Caki2 (cell line): ENCODE results near the gene RADX. TPM values are rescaled to one million over a fixed set of nuclear protein-coding genes. Genes with fewer than 3 reads are reported as not detected.

Experiments used
- DNase-seq: peaks from one replicate; pipeline ENCODE4 v3.0.0-alpha.2; 2015; ENCODE audit warnings: low read depth
- in situ Hi-C: cut with HindIII; loops from 2 replicates; pipeline ENCODE4 v1.10.0; 2016; ENCODE audit warnings: low sequenced_read_pairs, low pct_unique_long_range_greater_than_20kb, mixed read lengths
- total RNA-seq: library from RNA; depleted of rRNA; stranded (reverse); fragments of >200 nt; shearing (Covaris generic); gene quantifications from 2 replicates; pipeline ENCODE4 v1.2.3, GENCODE V29; 2014; ENCODE audit warnings: low replicate concordance

Gene RADX
- total RNA-seq, 1 experiment from 2014 or later = 6.0 TPM

- DNase-seq = no peak
- in situ Hi-C loops = no loop called here
These were observed 58.9 kb downstream of the RADX start for GRCh38 chrX:106670631-106671030.

- in situ Hi-C loops = no loop called here
- DNase-seq = no peak
These were observed 60.7 kb downstream of the RADX start for GRCh38 chrX:106672527-106672926.

GRCh38 chrX:106680716-106681115, 68.9 kb downstream of the RADX start:
- in situ Hi-C loops = no loop called here
- DNase-seq = no peak

- in situ Hi-C loops = no loop called here
- DNase-seq = no peak
These were observed 72.4 kb downstream of the RADX start for GRCh38 chrX:106684207-106684606.

GRCh38 chrX:106692425-106693065, 80.8 kb downstream of the RADX start:
- DNase-seq = no peak
- in situ Hi-C loops = no loop called here

- in situ Hi-C loops = no loop called here
- no peak for DNase-seq
These were observed 84.7 kb downstream of the RADX start for GRCh38 chrX:106696502-106696901.

GRCh38 chrX:106698693-106699092, 86.9 kb downstream of the RADX start:
- DNase-seq = no peak
- in situ Hi-C loops = no loop called here

GRCh38 chrX:106702636-106703035, 90.9 kb downstream of the RADX start:
- in situ Hi-C loops = no loop called here

GRCh38 chrX:106706466-106706865, 94.7 kb downstream of the RADX start:
- in situ Hi-C loops = no loop called here
- no peak for DNase-seq

More at GRCh38 chrX:106702636-106703035, 90.9 kb downstream of the RADX start:
- DNase-seq = no peak

GRCh38 chrX:106707771-106708454, 96.1 kb downstream of the RADX start:
- in situ Hi-C loops = no loop called here

GRCh38 chrX:106710771-106711170, 99.0 kb downstream of the RADX start:
- in situ Hi-C loops = no loop called here
- DNase-seq = no peak

More at GRCh38 chrX:106707771-106708454, 96.1 kb downstream of the RADX start:
- DNase-seq = peak; percentile 54

- no peak for DNase-seq
- in situ Hi-C loops = no loop called here
These were observed 99.6 kb downstream of the RADX start for GRCh38 chrX:106711375-106711774.

- in situ Hi-C loops = no loop called here
- DNase-seq = no peak
These were observed 104.2 kb downstream of the RADX start for GRCh38 chrX:106716004-106716403.

- in situ Hi-C loops = no loop called here
- DNase-seq = no peak
These were observed 104.7 kb downstream of the RADX start for GRCh38 chrX:106716463-106716862.

GRCh38 chrX:106718709-106719108, 106.9 kb downstream of the RADX start:
- in situ Hi-C loops = no loop called here
- DNase-seq = no peak

GRCh38 chrX:106725931-106726330, 114.2 kb downstream of the RADX start:
- no peak for DNase-seq
- in situ Hi-C loops = no loop called here

- DNase-seq = peak; percentile 60
- in situ Hi-C loops = no loop called here
These were observed 115.0 kb downstream of the RADX start, which contains the start of gene RNF128 for GRCh38 chrX:106726485-106727437. TSS of gene RNF128 (plus strand) at chrX:106726701. CDS start at chrX:106726914, 213 bp downstream.

- peak; percentile 48 for DNase-seq
- in situ Hi-C loops = no loop called here
These were observed 116.6 kb downstream of the RADX start for GRCh38 chrX:106728337-106728736.
